Ishikawa (cell line): Measurements from ENCODE around the gene C2CD3.

ENCODE experiments used
- FOXM1 ChIP-seq: IDR thresholded peaks from 2 replicates; pipeline ENCODE4 v1.6.1; 2012; ENCODE audit warnings: low read depth, borderline replicate concordance
- TCF12 ChIP-seq: IDR thresholded peaks from 2 replicates; pipeline ENCODE4 v1.6.1; 2012; ENCODE audit warnings: low read depth

DNA sequence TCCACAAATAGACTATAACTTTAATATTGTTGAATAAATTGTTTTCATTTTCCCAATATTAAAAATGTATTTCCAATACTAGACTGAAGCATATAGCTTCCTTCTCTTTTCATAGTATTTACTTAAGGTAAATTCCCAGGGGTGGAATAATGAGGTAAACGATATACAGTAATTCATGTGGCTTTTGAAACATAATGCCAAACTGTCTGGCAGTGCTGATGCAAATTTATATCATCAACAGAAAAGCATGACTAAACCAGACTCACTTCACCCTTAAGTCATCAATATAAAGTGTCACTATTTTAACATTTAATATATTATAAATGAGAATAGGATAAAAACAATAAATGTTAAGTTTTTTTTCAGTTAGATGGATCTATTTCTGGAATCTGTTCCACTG is 13.6 kb downstream of the C2CD3 start:
- TF ChIP-seq FOXM1 (no peak), TCF12 (no peak)
